ENCODE results near the gene SPIN3.
A peak's percentile ranks its signal among the peaks of the same experiment; 100 is the strongest.
"Not testable (repeated sequence)": the region's sequence is repeated elsewhere in the genome, so short reads cannot be mapped to it uniquely, and the experiment has no call there.

The SPIN3 gene

GRCh38 chrX:56995271-56995994, at the start of gene SPIN3:
SPIN3 (minus strand) TSS chrX:56995541; CDS start chrX:56994947, 594 bp downstream.
- Mint-ChIP-seq H3K36me3 (no peaks in the 10 kb centered on the region), H3K9me3 (no peaks in the 10 kb centered on the region), H3K4me1 (peaks cover 13% of the 10 kb centered on the region), H3K27ac (peak within 1 kb of the TSS; percentile 94), H3K4me3 (peak within 1 kb of the TSS; percentile 81)
- DNase-seq (ENCODE audit: low spot score in 2 of 2) (peak; percentile 18 to 60), ATAC-seq (peak; percentile 89)

DNA sequence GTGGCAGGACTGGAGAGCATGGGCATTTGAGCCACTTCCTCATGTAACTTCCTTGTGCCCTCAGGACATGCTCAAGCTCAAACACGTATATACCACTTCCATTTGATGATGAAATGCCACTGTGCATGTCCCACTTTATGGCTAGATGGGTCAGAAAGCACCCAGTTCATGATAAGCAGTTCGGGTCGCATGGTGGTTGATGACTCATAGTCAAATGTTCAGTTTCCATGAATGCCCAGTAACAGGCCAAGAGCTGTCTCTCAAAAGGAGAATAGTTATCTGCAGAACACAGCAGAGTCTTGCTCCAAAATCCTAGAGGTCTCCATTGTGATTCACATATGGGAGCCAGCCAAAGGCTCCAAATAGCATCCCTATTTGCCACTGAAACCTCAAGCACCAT, 48.9 kb upstream of the SPIN3 start:
- no peaks in the 10 kb centered on the region for H3K9me3 Mint-ChIP-seq
- H3K4me1 Mint-ChIP-seq: no peaks in the 10 kb centered on the region
- DNase-seq (ENCODE audit: low spot score in 2 of 2) (no peak), ATAC-seq (no peak)
- H3K36me3 Mint-ChIP-seq: no peaks in the 10 kb centered on the region
- no peak overlapping the region for H3K27ac Mint-ChIP-seq
- H3K4me3 Mint-ChIP-seq: no peak overlapping the region

GRCh38 chrX:57037265-57037664, 41.9 kb upstream of the SPIN3 start:
- H3K4me1 Mint-ChIP-seq; H3K27ac Mint-ChIP-seq; H3K4me3 Mint-ChIP-seq; H3K36me3 Mint-ChIP-seq; H3K9me3 Mint-ChIP-seq; DNase-seq (ENCODE audit: low spot score in 2 of 2); ATAC-seq: not testable (repeated sequence)

GRCh38 chrX:56994375-56995270, 718 bp downstream of the SPIN3 start:
- ATAC-seq (peak; percentile 19), DNase-seq (ENCODE audit: low spot score in 2 of 2) (no peak)

DNA sequence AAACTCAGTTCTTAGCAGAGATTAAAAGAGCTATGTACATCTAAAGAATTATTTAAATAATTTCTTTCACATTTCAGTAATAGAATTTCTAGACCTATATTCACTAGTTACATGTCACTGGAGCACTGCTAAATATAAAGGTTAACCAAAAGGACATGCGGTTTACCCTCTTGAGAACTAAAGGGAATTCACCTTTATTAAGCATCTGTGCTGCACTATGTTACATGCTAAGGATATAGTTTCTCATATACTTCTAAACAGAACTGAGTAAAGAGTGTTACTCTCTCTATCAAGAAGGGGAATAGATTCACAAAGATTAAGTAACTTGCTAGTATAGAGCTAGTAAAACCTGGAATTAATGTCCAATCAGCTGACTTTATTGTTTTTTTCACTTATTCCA, 7.6 kb downstream of the SPIN3 start:
- DNase-seq (ENCODE audit: low spot score in 2 of 2): no peak
- no peaks in the 10 kb centered on the region for H3K9me3 Mint-ChIP-seq
- H3K27ac Mint-ChIP-seq: no peak overlapping the region
- peaks cover 17% of the 10 kb centered on the region for H3K4me1 Mint-ChIP-seq
- H3K36me3 Mint-ChIP-seq: peaks cover 14% of the 10 kb centered on the region
- ATAC-seq: no peak
- H3K4me3 Mint-ChIP-seq: no peak overlapping the region

More at GRCh38 chrX:56994375-56995270, 718 bp downstream of the SPIN3 start:
- Mint-ChIP-seq H3K27ac (peak overlapping the region; percentile 94), H3K4me3 (peak overlapping the region; percentile 81), H3K36me3 (no peaks in the 10 kb centered on the region), H3K9me3 (no peaks in the 10 kb centered on the region), H3K4me1 (peaks cover 13% of the 10 kb centered on the region)

DNA sequence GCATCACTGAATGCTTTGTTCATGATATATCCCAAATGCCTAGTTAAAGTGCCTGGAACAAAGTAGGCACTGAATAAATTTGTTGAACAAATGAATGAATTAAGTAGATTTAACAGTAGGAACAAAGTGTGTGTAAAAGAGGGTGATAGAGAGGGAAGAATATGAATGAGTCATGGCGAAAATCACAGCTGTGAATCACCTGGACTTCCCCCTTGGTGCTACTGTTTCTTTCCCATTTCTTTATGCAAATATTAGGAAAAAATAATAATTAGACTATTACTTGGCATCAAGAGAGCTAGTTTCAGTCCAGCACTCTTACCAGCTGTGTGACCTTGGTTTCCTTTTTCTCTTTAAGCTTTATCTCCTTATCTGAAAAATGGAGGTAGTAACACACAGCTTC, 9.2 kb downstream of the SPIN3 start:
- Mint-ChIP-seq H3K4me3 (no peak overlapping the region), H3K4me1 (peaks cover 17% of the 10 kb centered on the region), H3K27ac (peak overlapping the region; percentile 16), H3K9me3 (no peaks in the 10 kb centered on the region), H3K36me3 (peaks cover 14% of the 10 kb centered on the region)
- DNase-seq (ENCODE audit: low spot score in 2 of 2) (no peak), ATAC-seq (no peak)

GRCh38 chrX:56978172-56978571, 17.2 kb downstream of the SPIN3 start:
- H3K36me3 Mint-ChIP-seq: peaks cover under 1% of the 10 kb centered on the region
- no peak overlapping the region for H3K4me3 Mint-ChIP-seq
- ATAC-seq (peak; percentile 72), DNase-seq (ENCODE audit: low spot score in 2 of 2) (peak in 1 of 2 donors; percentile 49)
- no peaks in the 10 kb centered on the region for H3K4me1 Mint-ChIP-seq
- H3K27ac Mint-ChIP-seq: no peak overlapping the region
- H3K9me3 Mint-ChIP-seq: no peaks in the 10 kb centered on the region

DNA sequence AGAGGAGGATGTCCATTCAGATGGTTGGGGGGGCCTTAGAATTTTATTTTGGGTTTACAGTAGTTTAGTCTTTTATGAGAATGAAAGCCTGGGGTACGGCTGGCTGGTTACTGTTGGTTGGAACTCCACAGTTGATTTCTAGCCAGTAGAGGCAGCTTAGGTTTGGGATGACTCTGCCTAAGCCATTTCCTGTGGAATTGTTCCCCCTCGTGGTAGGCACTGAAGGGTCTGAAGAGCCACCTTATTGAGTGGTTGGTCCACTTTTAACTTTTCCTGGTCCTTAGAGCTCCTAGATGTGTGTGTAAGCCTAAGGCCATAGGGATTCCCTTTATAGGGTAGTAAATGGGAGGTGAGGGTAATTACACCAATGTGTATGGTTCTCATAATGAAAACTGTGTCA, 19.7 kb downstream of the SPIN3 start:
- Mint-ChIP-seq H3K4me1 (no peaks in the 10 kb centered on the region), H3K27ac (no peak overlapping the region), H3K4me3 (no peak overlapping the region), H3K36me3 (no peaks in the 10 kb centered on the region), H3K9me3 (no peaks in the 10 kb centered on the region)
- DNase-seq (ENCODE audit: low spot score in 2 of 2) (no peak), ATAC-seq (no peak)

GRCh38 chrX:56974408-56974807, 20.9 kb downstream of the SPIN3 start:
- DNase-seq (ENCODE audit: low spot score in 2 of 2) (no peak), ATAC-seq (no peak)
- Mint-ChIP-seq H3K9me3 (no peaks in the 10 kb centered on the region), H3K27ac (no peak overlapping the region), H3K4me3 (no peak overlapping the region), H3K36me3 (no peaks in the 10 kb centered on the region), H3K4me1 (no peaks in the 10 kb centered on the region)

GRCh38 chrX:56969559-56969958, 25.8 kb downstream of the SPIN3 start:
- H3K27ac Mint-ChIP-seq: no peak overlapping the region
- DNase-seq (ENCODE audit: low spot score in 2 of 2): no peak
- no peak for ATAC-seq
- H3K4me1 Mint-ChIP-seq: no peaks in the 10 kb centered on the region
- no peaks in the 10 kb centered on the region for H3K36me3 Mint-ChIP-seq
- no peak overlapping the region for H3K4me3 Mint-ChIP-seq
- H3K9me3 Mint-ChIP-seq: no peaks in the 10 kb centered on the region

DNA sequence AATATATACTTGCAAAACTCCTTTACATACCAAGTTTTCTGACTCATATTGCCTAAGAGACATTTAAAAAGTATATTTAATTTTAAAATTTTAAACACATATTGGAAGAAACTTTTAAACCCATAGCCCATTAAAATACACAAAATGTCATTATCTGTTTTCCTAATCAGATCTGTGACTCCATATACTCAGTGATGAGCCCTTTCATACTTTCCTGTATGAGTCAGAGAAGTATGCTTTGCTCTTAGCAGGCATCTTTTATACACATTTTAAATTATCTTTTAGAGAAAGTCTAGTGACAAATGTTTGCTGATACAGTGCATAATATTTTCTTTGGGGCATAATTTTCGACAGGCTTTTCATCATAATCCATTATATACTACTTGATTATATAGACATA, 26.4 kb downstream of the SPIN3 start:
- ATAC-seq: no peak
- H3K4me3 Mint-ChIP-seq: no peak overlapping the region
- DNase-seq (ENCODE audit: low spot score in 2 of 2): no peak
- H3K9me3 Mint-ChIP-seq: no peaks in the 10 kb centered on the region
- no peaks in the 10 kb centered on the region for H3K36me3 Mint-ChIP-seq
- no peak overlapping the region for H3K27ac Mint-ChIP-seq
- no peaks in the 10 kb centered on the region for H3K4me1 Mint-ChIP-seq

GRCh38 chrX:56963377-56963776, 32.0 kb downstream of the SPIN3 start:
- ATAC-seq: no peak
- Mint-ChIP-seq H3K9me3 (no peaks in the 10 kb centered on the region), H3K4me1 (no peaks in the 10 kb centered on the region), H3K27ac (no peak overlapping the region), H3K36me3 (peaks cover 6% of the 10 kb centered on the region), H3K4me3 (no peak overlapping the region)
- DNase-seq (ENCODE audit: low spot score in 2 of 2): no peak

- DNase-seq (ENCODE audit: low spot score in 2 of 2) (no peak), ATAC-seq (no peak)
- H3K9me3 Mint-ChIP-seq: no peaks in the 10 kb centered on the region
- no peak overlapping the region for H3K4me3 Mint-ChIP-seq
- H3K27ac Mint-ChIP-seq: no peak overlapping the region
- H3K36me3 Mint-ChIP-seq: no peaks in the 10 kb centered on the region
- H3K4me1 Mint-ChIP-seq: no peaks in the 10 kb centered on the region
These were observed 47.6 kb downstream of the SPIN3 start for GRCh38 chrX:56947699-56948098.

DNA sequence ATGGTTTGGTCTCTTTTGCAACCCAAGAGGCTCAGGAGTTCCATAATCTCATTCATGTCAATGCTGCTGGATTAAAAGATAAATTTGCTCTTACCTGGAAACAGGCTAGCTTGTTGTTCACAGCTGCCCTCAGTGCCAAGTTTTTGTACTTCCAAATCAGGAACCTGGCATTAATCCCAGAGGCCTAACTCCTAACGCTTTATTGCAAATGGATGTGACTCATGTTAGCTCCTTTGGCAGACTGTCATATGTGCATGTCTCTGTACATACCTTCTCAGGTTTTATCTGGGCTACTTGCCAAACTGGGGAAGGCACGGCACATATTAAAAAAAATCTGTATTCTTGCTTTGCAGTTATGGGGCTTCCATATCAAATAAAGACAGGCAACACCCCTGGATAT, 49.1 kb downstream of the SPIN3 start:
- not testable (repeated sequence) for H3K27ac Mint-ChIP-seq; DNase-seq (ENCODE audit: low spot score in 2 of 2); H3K4me3 Mint-ChIP-seq; ATAC-seq; H3K4me1 Mint-ChIP-seq; H3K36me3 Mint-ChIP-seq; H3K9me3 Mint-ChIP-seq

DNA sequence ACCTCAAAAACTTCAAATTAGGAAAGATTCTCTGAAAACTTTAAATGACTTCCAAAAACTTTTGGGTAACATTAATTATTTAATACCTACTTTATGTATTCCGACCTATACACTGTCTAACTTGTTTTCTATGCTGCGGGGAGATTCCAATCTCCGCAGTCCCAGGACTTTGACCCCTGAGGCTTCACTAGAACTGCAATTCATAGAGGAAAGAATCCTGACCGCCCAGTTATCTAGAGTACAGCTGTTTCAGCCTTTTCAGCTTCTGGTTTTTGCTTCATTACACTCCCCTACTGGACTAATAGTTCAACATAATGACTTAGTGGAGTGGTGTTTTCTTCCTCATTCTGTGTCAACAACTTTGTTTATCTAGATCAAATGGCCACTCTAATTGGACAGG, 50.1 kb downstream of the SPIN3 start:
- not testable (repeated sequence) for H3K4me1 Mint-ChIP-seq; H3K36me3 Mint-ChIP-seq; H3K4me3 Mint-ChIP-seq; DNase-seq (ENCODE audit: low spot score in 2 of 2); H3K9me3 Mint-ChIP-seq; ATAC-seq; H3K27ac Mint-ChIP-seq

- no peaks in the 10 kb centered on the region for H3K36me3 Mint-ChIP-seq
- no peak for ATAC-seq
- H3K4me3 Mint-ChIP-seq: no peak overlapping the region
- H3K4me1 Mint-ChIP-seq: no peaks in the 10 kb centered on the region
- H3K9me3 Mint-ChIP-seq: peaks cover 4% of the 10 kb centered on the region
- H3K27ac Mint-ChIP-seq: no peak overlapping the region
- DNase-seq (ENCODE audit: low spot score in 2 of 2): no peak
These were observed 52.1 kb downstream of the SPIN3 start for GRCh38 chrX:56943264-56943663.
